Neural cell (in vitro differentiated cells): Measurements from ENCODE around the gene ATP2C2. TPM values are rescaled to one million over a fixed set of nuclear protein-coding genes. Genes with fewer than 3 reads are reported as not detected.

ENCODE experiments used
- H2AFZ ChIP-seq: fragments of 200-600, 300-800 bp; sonication (generic), shearing (Covaris generic); 2 replicates; pipeline ENCODE4 v1.6.0; 2014; ENCODE audit warnings: low read depth, mild to moderate bottlenecking, antibody characterized with exemption, low read length, moderate library complexity
- H3F3A ChIP-seq: fragments of 200-600 bp; shearing (Covaris generic); 2 replicates; pipeline ENCODE4 v1.6.1; 2016; ENCODE audit warnings: mild to moderate bottlenecking, moderate library complexity, mixed read lengths, antibody characterized with exemption, low read length; ENCODE audit not compliant: insufficient read depth, poor library complexity, severe bottlenecking
- H3K27ac ChIP-seq: fragments of 200-600, 300-800 bp; sonication (generic), shearing (Covaris generic); 2 replicates; pipeline ENCODE4 v1.5.1; 2014; ENCODE audit warnings: mild to moderate bottlenecking, low read length, moderate library complexity
- H3K27me3 ChIP-seq: fragments of 300-800, 200-600 bp; sonication (generic), shearing (Covaris generic); 2 replicates; pipeline ENCODE4 v1.6.0; 2014; ENCODE audit warnings: mild to moderate bottlenecking, low read depth, low read length, moderate library complexity; ENCODE audit not compliant: insufficient read depth
- H3K36me3 ChIP-seq: fragments of 300-800, 200-600 bp; sonication (generic), shearing (Covaris generic); 2 replicates; pipeline ENCODE4 v1.5.1; 2014; ENCODE audit warnings: mild to moderate bottlenecking, antibody characterized with exemption, low read length, moderate library complexity; ENCODE audit not compliant: insufficient read depth
- H3K4me2 ChIP-seq: fragments of 300-800, 200-600 bp; sonication (generic), shearing (Covaris generic); 2 replicates; pipeline ENCODE4 v1.6.0; 2014; ENCODE audit warnings: mild to moderate bottlenecking, low read length
- H3K4me3 ChIP-seq: fragments of 300-800, 200-600 bp; sonication (generic), shearing (Covaris generic); 2 replicates; pipeline ENCODE4 v1.5.1; 2014; ENCODE audit warnings: mild to moderate bottlenecking, low read length, moderate library complexity
- H3K79me2 ChIP-seq: fragments of 200-600 bp; shearing (Covaris generic); replicated peaks from 2 replicates; pipeline ENCODE4 v1.6.0; 2014; ENCODE audit warnings: mild to moderate bottlenecking, low read length, moderate library complexity; ENCODE audit not compliant: insufficient read depth
- H3K9ac ChIP-seq: fragments of 300-800, 200-600 bp; sonication (generic), shearing (Covaris generic); 2 replicates; pipeline ENCODE4 v1.6.1; 2016; ENCODE audit warnings: mild to moderate bottlenecking, low read length, mixed read lengths
- H3K9me2 ChIP-seq: fragments of 200-600 bp; shearing (Covaris generic); 2 replicates; pipeline ENCODE4 v1.6.1; 2016; ENCODE audit warnings: mild to moderate bottlenecking, low read length, mixed read lengths; ENCODE audit not compliant: insufficient read depth
- H3K9me3 ChIP-seq: fragments of 200-600, 300-800 bp; sonication (generic), shearing (Covaris generic); 2 replicates; pipeline ENCODE4 v1.6.1; 2016; ENCODE audit warnings: mild to moderate bottlenecking, mixed run types, low read length, moderate library complexity, mixed read lengths
- H4K20me1 ChIP-seq: fragments of 200-600 bp; shearing (Covaris generic); 2 replicates; pipeline ENCODE4 v1.6.1; 2016; ENCODE audit warnings: mild to moderate bottlenecking, mixed run types; ENCODE audit not compliant: insufficient read depth
- CTCF ChIP-seq: fragments of 450-650 bp; IDR thresholded peaks from 2 replicates; pipeline ENCODE4 v1.5.1; 2014; ENCODE audit warnings: antibody characterized with exemption, mild to moderate bottlenecking, moderate library complexity; ENCODE audit not compliant: poor library complexity, severe bottlenecking
- EP300 ChIP-seq: fragments of 450-650 bp; conservative IDR thresholded peaks from 2 replicates; pipeline ENCODE4 v1.6.1; 2014; ENCODE audit warnings: antibody characterized with exemption, mild to moderate bottlenecking, moderate library complexity; ENCODE audit not compliant: poor library complexity, severe bottlenecking
- EZH2 ChIP-seq: fragments of 200-600, 300-800 bp; shearing (Covaris generic), sonication (generic); IDR thresholded peaks from 2 replicates; pipeline ENCODE4 v1.6.1; 2014; ENCODE audit warnings: antibody characterized with exemption, low read length, borderline replicate concordance, mild to moderate bottlenecking; ENCODE audit not compliant: insufficient read depth, poor library complexity, severe bottlenecking
- MXI1 ChIP-seq: fragments of 450-650 bp; conservative IDR thresholded peaks from 2 replicates; pipeline ENCODE4 v1.6.1; 2014; ENCODE audit warnings: antibody characterized with exemption, mild to moderate bottlenecking; ENCODE audit not compliant: poor library complexity, severe bottlenecking
- POLR2AphosphoS5 ChIP-seq: IDR thresholded peaks from 2 replicates; pipeline ENCODE4 v1.6.1; 2012
- RAD21 ChIP-seq: fragments of 450-650 bp; conservative IDR thresholded peaks from 2 replicates; pipeline ENCODE4 v1.6.1; 2014; ENCODE audit warnings: antibody characterized with exemption, mild to moderate bottlenecking, moderate library complexity
- REST ChIP-seq: IDR thresholded peaks from 2 replicates; pipeline ENCODE4 v1.6.1; 2012; ENCODE audit warnings: borderline replicate concordance
- SMC3 ChIP-seq: fragments of 450-650 bp; conservative IDR thresholded peaks from 2 replicates; pipeline ENCODE4 v1.6.1; 2014; ENCODE audit warnings: antibody characterized with exemption, mild to moderate bottlenecking, moderate library complexity; ENCODE audit not compliant: poor library complexity
- TAF1 ChIP-seq: IDR thresholded peaks from 2 replicates; pipeline ENCODE4 v1.6.1; 2012; ENCODE audit warnings: low read depth
- polyA plus RNA-seq: library from polyadenylated mRNA; depleted of rRNA; stranded (reverse); fragments of >200 nt; gene quantifications from 2 replicates; pipeline ENCODE4 v1.2.3, GENCODE V29; 2014

ATP2C2 gene
- polyA plus RNA-seq, 1 donor from 2014 or later, result not detected

GRCh38 chr16:84369105-84369504, 767 bp downstream of the ATP2C2 start:
- no peaks in the 10 kb centered on the region for H4K20me1 ChIP-seq
- no peaks in the 10 kb centered on the region for H3F3A ChIP-seq
- TF ChIP-seq MXI1, result no peak
- TF ChIP-seq EP300, result no peak
- no peak for TF ChIP-seq POLR2AphosphoS5
- TF ChIP-seq TAF1, result no peak
- TF ChIP-seq SMC3, result no peak
- TF ChIP-seq REST, result no peak
- no peak overlapping the region for H3K27ac ChIP-seq
- no peak overlapping the region for H3K9ac ChIP-seq
- no peaks in the 10 kb centered on the region for H3K9me3 ChIP-seq
- H3K36me3 ChIP-seq, result no peaks in the 10 kb centered on the region
- H3K27me3 ChIP-seq, result peaks cover 36% of the 10 kb centered on the region
- no peak overlapping the region for H2AFZ ChIP-seq
- H3K9me2 ChIP-seq, result no peaks in the 10 kb centered on the region
- H3K79me2 ChIP-seq, result no peaks in the 10 kb centered on the region
- H3K4me3 ChIP-seq, result no peak overlapping the region
- H3K4me2 ChIP-seq, result no peak overlapping the region

GRCh38 chr16:84369938-84370627, 1.7 kb downstream of the ATP2C2 start:
- no peak overlapping the region for H3K9ac ChIP-seq
- H4K20me1 ChIP-seq, result no peaks in the 10 kb centered on the region
- H3K36me3 ChIP-seq, result no peaks in the 10 kb centered on the region
- no peaks in the 10 kb centered on the region for H3K9me2 ChIP-seq
- no peaks in the 10 kb centered on the region for H3K9me3 ChIP-seq
- no peak overlapping the region for H3K4me3 ChIP-seq
- no peak overlapping the region for H2AFZ ChIP-seq
- peaks cover 36% of the 10 kb centered on the region for H3K27me3 ChIP-seq
- H3K27ac ChIP-seq, result no peak overlapping the region
- no peaks in the 10 kb centered on the region for H3F3A ChIP-seq
- TF ChIP-seq EZH2 (no peak), SMC3 (no peak), POLR2AphosphoS5 (no peak), TAF1 (no peak), RAD21 (no peak), REST (no peak), EP300 (no peak), CTCF (no peak), MXI1 (no peak)
- H3K4me2 ChIP-seq, result no peak overlapping the region
- H3K79me2 ChIP-seq, result no peaks in the 10 kb centered on the region
